Effector memory CD8-positive, alpha-beta T cell (primary cell): ENCODE data around the gene ZG16B.

Source experiments
- ATAC-seq: fragments of 150-1000 bp; cut with Tn5 transposase; replicated peaks from 2 replicates; pipeline ENCODE4 v1.10.0; 2021; ENCODE audit warnings: mild to moderate bottlenecking, moderate library complexity
- DNase-seq, 3 experiments: peaks; one replicate each; pipeline ENCODE4 v3.0.0; 2021
- H3K27ac Mint-ChIP-seq, 2 donors: one replicate each; pipeline ENCODE4 v1.8.0; 2022; ENCODE audit warnings: mild to moderate bottlenecking in 2 of 2, mixed read lengths in 2 of 2, moderate library complexity in 2 of 2
- H3K27me3 Mint-ChIP-seq, 2 donors: one replicate each; pipeline ENCODE4 v1.8.0; 2022; ENCODE audit warnings: mixed read lengths in 2 of 2
- H3K36me3 Mint-ChIP-seq: one replicate; pipeline ENCODE4 v1.8.0; 2022; ENCODE audit warnings: mild to moderate bottlenecking, moderate library complexity, mixed read lengths; ENCODE audit not compliant: insufficient read depth
- H3K4me1 Mint-ChIP-seq, 2 donors: one replicate each; pipeline ENCODE4 v1.8.0; 2022; ENCODE audit warnings: low read depth in 2 of 2, mixed read lengths in 2 of 2
- H3K4me3 Mint-ChIP-seq, 2 donors: one replicate each; pipeline ENCODE4 v1.8.0; 2022; ENCODE audit warnings: mild to moderate bottlenecking in 2 of 2, mixed read lengths in 2 of 2, moderate library complexity in 2 of 2
- H3K9me3 Mint-ChIP-seq, 2 donors: one replicate each; pipeline ENCODE4 v1.8.0; 2022; ENCODE audit warnings: mixed read lengths in 2 of 2

ZG16B gene

DNA sequence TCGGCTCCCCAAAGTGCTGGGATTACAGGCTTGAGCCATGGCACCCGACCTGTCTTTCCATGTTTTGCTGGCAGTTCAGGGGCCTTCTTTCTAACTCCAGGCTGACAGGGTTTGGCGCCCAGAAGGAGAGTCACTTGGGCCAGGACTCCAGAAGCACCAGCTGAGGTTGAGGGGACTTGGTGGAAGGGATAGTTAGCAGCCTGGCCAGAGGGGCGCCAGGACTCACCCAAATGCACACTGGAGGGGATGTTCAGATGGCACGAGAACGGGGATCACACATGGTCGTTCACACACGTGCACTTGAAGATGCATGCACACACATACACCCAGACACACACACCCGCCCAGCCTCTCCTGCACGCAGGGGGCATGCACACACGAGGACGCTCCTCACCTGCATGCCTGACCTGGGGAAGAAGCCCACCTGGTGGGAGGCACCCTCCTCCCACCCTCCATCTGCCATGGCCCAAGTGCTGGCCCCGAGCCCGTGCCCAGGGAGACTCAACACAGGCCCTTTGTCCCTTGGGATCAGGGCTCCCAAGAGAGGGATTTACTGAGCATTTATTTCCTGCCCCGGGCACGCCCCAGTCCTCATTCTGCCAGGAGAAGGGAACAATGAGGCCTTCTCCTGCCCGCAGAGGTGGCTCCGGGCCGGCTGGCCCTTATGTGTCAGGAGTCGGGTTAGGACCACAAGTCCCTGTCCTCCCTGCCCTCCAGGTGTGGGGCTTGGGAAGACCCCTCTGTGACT is 15.4 kb upstream of the ZG16B start:
- ATAC-seq (no peak), DNase-seq (no peak)
- no peaks in the 10 kb centered on the region for H3K36me3 Mint-ChIP-seq
- no peak overlapping the region for H3K4me3 Mint-ChIP-seq
- no peaks in the 10 kb centered on the region for H3K9me3 Mint-ChIP-seq
- H3K27ac Mint-ChIP-seq: peak overlapping the region in 1 of 2 donors; percentile 6
- H3K4me1 Mint-ChIP-seq: peaks cover 0 to 1% of the 10 kb centered on the region in 2 donors
- peaks cover 8 to 55% of the 10 kb centered on the region in 2 donors for H3K27me3 Mint-ChIP-seq

DNA sequence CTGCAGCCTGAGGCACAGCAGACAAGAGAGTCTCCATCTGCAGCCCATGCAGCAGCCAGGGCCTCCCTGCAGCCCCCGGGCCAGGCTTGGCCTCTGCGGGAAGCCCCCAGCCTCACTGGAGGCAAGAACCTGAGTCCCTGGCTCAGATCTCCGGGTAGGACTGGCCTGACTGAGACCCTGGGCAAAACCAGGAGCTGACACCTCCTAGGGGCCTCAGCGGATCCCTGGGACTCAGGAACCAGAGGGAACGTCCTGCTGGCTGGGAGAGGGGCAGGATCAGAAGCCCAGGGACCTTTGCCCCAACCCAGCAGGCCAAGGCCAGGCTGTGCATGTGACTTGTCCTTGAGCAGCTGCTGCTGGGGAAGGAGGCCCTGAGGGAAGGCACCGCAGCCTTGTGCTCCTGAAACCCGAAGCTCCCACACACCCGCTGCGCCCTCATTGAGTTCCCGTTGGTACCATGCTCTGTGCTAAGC is 14.8 kb upstream of the ZG16B start:
- ATAC-seq (no peak), DNase-seq (no peak)
- no peak overlapping the region for H3K4me3 Mint-ChIP-seq
- H3K27ac Mint-ChIP-seq: no peak overlapping the region
- peaks cover 8 to 50% of the 10 kb centered on the region in 2 donors for H3K27me3 Mint-ChIP-seq
- H3K36me3 Mint-ChIP-seq: no peaks in the 10 kb centered on the region
- no peaks in the 10 kb centered on the region for H3K9me3 Mint-ChIP-seq
- peaks cover 0 to 1% of the 10 kb centered on the region in 2 donors for H3K4me1 Mint-ChIP-seq

DNA sequence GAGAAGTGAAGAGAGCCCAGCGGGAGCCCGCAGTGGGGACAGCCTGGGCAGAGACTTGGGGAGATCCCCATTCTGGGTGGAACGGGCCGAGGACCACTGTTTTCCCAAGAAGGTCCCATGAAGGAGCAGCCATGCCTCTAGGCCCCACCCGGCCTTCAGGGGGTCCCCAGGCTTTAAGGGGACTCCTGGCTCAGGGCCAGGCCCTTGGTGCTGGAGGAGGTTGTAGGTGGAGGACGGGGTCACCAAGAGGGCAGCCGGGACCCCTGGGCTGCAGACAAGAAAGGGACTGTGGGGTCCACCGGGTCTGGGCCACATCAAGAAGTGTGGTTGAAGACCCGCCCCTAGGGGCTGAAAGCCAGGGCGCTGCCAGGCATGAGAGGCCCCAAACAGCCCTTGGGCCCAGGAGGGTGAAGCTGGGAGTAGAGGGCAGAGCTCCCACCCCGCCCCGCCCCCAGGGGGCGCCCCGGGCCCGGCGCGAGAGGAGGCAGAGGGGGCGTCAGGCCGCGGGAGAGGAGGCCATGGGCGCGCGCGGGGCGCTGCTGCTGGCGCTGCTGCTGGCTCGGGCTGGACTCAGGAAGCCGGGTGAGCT is 13.3 kb upstream of the ZG16B start, which contains the start of gene PRSS21:
Gene PRSS21 (plus strand): TSS at position 487 of the 589 bp plus-strand sequence. CDS start 32 bp downstream, at position 519.
- Mint-ChIP-seq H3K4me1 (peaks cover 0 to 1% of the 10 kb centered on the region in 2 donors), H3K27ac (no peak within 1 kb of the TSS), H3K27me3 (peaks cover 8 to 42% of the 10 kb centered on the region in 2 donors), H3K36me3 (no peaks in the 10 kb centered on the region), H3K4me3 (peak within 1 kb of the TSS in 1 of 2 donors; percentile 65), H3K9me3 (no peaks in the 10 kb centered on the region)
- peak in 1 of 3 experiments; percentile 38 for DNase-seq
- ATAC-seq: peak; percentile 61

DNA sequence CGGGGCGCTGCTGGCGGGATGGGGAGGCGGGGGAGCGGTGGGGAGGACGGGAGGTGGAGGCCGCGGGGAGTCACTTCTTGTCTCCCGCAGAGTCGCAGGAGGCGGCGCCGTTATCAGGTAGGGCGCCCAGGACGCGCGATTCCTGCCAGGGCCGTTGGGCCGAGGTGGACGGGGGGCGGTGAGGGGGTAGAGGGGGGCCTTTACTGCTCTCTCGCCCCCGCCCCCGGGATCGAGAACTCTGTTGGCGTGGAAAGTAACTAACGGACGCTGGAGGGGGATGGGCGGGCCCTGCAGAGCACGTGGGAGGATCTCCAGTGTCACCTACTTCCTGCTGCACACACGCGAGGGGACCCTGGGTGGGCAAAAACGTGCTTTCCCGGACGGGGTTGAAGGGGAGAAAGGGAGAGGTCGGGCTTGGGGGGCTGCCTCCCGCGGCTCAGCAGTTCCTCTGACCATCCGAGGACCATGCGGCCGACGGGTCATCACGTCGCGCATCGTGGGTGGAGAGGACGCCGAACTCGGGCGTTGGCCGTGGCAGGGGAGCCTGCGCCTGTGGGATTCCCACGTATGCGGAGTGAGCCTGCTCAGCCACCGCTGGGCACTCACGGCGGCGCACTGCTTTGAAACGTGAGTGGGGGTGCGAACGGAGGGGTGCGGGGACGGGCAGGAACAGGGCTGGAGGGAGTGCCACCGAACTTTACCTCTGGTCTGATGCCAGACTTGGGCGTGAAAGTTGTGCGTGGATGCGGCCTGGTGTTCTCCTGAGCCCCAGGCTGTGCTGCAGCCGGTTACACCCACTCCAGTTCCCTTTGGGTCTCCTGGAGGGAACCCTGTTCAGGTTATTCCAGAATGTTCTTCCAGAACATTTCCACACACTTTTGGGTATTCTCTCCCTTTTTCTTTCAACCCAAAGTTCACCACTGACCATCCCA is 12.5 kb upstream of the ZG16B start:
- ATAC-seq (no peak), DNase-seq (no peak)
- Mint-ChIP-seq H3K27me3 (peaks cover 1 to 36% of the 10 kb centered on the region in 2 donors), H3K4me3 (peak overlapping the region in 1 of 2 donors; percentile 65), H3K4me1 (peaks cover 0 to 1% of the 10 kb centered on the region in 2 donors), H3K9me3 (no peaks in the 10 kb centered on the region), H3K27ac (no peak overlapping the region), H3K36me3 (no peaks in the 10 kb centered on the region)

DNA sequence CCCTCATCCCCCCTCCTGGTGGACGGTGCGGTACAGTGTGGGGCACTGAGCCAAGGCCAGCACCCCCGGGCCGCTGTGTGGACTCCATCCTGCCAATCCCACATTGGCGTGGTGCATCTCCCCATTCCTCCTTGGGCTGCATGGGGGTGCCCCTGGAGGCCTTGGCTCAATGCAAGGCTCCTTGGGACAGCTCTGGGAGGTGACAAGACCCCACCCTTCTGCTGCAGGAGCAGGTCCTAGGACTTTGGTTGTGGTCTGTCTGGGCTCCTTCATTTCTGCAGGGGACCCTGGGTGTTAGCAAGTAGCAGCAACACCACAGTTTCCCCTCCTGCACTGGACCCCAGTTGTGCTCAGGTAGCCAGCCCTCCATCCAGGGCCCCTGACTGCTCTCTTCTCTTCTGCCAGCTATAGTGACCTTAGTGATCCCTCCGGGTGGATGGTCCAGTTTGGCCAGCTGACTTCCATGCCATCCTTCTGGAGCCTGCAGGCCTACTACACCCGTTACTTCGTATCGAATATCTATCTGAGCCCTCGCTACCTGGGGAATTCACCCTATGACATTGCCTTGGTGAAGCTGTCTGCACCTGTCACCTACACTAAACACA is 11.7 kb upstream of the ZG16B start:
- DNase-seq (no peak), ATAC-seq (no peak)
- Mint-ChIP-seq H3K27me3 (peaks cover 0 to 34% of the 10 kb centered on the region in 2 donors), H3K36me3 (no peaks in the 10 kb centered on the region), H3K9me3 (no peaks in the 10 kb centered on the region), H3K4me3 (peak overlapping the region; percentile 12 to 18), H3K4me1 (peaks cover 0 to 1% of the 10 kb centered on the region in 2 donors), H3K27ac (no peak overlapping the region)

DNA sequence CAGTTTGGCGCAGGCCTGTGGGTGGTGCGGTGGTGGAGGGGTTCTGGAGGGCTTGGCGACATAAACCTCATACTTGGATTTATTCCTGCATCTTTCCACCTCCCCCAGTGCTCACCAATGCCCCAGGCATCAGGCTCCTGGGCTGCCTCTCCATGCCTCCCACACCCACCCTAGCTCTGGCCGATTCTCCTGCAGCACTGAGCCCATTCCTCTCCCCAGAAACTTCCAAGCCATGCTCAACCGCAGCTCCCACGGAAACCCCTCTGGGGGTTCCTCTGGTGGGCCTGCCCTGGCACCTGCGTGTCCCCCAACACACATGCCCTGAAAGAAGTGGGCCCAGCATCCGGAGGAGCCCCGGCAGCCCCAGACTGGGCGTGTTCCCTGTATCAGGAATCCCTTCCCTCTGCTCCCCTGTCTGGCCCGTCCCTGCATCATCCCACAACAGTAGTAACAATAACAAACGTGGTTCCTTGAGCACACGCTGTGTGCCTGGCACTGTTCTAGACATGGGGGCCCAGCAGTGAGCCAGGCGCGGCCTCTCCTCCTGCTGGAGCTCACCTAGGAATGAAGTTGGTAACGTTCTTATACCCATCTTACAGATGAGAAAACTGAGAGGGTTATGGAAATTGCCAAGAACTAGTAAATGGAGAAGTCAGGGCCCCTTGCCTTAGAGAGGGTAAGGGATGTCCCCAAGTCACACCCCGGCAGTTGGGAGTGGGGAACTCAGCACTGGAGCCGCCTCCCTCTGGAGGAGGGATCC is 10.7 kb upstream of the ZG16B start:
- DNase-seq (no peak), ATAC-seq (no peak)
- H3K27me3 Mint-ChIP-seq: peaks cover 0 to 31% of the 10 kb centered on the region in 2 donors
- H3K4me1 Mint-ChIP-seq: peaks cover 0 to 1% of the 10 kb centered on the region in 2 donors
- no peak overlapping the region for H3K4me3 Mint-ChIP-seq
- H3K9me3 Mint-ChIP-seq: no peaks in the 10 kb centered on the region
- no peaks in the 10 kb centered on the region for H3K36me3 Mint-ChIP-seq
- H3K27ac Mint-ChIP-seq: no peak overlapping the region

DNA sequence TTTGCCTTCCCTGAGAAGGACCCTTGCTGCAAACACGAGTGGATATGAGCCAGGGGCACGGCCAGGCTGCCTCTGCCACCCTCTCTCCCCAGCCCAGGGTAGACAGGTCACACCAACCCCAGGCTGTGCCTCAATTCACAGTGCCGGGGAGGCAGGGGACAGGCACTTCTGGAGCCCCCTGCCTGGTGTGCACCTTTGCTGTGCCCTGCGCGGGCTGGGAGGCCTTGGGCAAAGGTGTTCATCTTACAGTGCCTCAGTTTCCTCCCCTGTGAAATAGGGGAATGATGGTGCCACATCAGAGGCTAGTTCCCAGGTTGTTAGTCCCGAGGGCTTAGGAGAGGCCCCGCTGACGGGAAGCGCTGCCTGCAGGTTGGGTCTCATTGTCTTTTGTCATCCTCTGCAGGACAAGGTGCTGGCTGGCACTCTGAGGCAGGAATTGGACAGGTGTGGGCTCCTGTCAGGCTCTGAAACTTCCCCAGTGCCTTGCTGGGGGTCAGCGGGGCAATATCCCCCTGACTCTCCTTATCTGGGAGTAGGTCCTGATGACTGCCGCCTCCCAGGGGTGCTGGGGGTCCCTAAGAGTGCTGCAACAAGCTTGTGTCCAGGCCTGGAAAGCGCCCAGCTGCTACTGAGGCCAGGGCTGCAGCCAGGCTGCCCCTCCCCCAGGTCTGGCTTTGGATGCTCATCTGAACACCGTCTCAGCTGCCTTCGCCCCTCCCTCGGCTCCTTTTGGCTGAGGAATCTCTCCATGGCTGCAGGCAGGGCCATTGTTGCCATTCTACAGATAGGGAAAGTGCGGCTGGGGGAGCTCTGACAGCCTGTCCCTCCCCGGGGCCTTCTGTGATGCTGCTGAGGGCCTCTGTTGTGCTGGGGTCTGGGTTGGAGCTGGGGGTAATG is 9.9 kb upstream of the ZG16B start:
- H3K27me3 Mint-ChIP-seq: peaks cover 5 to 32% of the 10 kb centered on the region in 2 donors
- no peak overlapping the region for H3K4me3 Mint-ChIP-seq
- H3K4me1 Mint-ChIP-seq: peaks cover 0 to 1% of the 10 kb centered on the region in 2 donors
- no peak for ATAC-seq
- H3K36me3 Mint-ChIP-seq: no peaks in the 10 kb centered on the region
- no peaks in the 10 kb centered on the region for H3K9me3 Mint-ChIP-seq
- DNase-seq: no peak
- H3K27ac Mint-ChIP-seq: no peak overlapping the region

DNA sequence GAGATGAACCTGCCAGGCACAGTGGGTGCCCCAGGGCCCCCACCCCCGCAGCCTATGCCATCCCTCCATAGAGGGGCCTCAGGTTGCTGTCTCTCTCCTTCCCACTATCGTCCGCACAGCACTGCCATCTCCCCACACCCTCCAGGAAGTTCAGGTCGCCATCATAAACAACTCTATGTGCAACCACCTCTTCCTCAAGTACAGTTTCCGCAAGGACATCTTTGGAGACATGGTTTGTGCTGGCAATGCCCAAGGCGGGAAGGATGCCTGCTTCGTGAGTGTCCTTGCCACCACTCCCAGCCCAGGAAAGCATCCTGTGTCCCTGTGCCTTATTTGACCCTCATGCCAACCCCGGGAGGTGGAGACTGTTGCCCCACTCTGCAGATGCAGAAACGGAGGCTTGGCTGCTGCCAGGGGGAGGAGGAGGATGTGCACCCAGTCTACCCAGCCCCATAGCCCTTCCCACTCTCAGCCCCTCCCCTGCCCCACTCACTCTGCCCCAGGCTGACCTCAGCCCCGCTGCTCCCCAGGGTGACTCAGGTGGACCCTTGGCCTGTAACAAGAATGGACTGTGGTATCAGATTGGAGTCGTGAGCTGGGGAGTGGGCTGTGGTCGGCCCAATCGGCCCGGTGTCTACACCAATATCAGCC is 9.1 kb upstream of the ZG16B start:
- ATAC-seq (no peak), DNase-seq (no peak)
- Mint-ChIP-seq H3K4me3 (no peak overlapping the region), H3K27ac (peak overlapping the region in 1 of 2 donors; percentile 57), H3K27me3 (peaks cover 5 to 40% of the 10 kb centered on the region in 2 donors), H3K4me1 (peaks cover 0 to 1% of the 10 kb centered on the region in 2 donors), H3K36me3 (no peaks in the 10 kb centered on the region), H3K9me3 (no peaks in the 10 kb centered on the region)

DNA sequence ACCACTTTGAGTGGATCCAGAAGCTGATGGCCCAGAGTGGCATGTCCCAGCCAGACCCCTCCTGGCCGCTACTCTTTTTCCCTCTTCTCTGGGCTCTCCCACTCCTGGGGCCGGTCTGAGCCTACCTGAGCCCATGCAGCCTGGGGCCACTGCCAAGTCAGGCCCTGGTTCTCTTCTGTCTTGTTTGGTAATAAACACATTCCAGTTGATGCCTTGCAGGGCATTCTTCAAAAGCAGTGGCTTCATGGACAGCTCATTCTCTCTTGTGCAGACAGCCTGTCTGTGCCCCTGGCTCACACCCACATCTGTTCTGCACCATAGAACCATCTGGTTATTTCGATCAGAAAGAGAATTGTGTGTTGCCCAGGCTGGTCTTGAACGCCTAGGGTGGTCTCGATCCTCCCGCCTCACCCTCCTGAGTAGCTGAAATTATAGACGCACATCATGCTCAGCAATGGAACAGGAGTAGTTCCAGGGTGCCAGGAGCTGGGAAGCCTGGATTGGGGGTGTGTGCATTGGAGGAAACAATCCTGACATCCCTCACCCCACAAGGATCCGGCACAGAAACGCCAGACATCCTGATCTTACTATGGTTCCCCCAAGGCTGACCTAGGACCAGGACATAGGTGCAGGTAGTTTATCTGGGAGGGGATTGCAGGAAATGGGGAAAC is 8.5 kb upstream of the ZG16B start:
- no peak for DNase-seq
- Mint-ChIP-seq H3K9me3 (no peaks in the 10 kb centered on the region), H3K4me1 (peaks cover 0 to 1% of the 10 kb centered on the region in 2 donors), H3K27ac (peak overlapping the region; percentile 41 to 57), H3K27me3 (peaks cover 5 to 43% of the 10 kb centered on the region in 2 donors), H3K4me3 (no peak overlapping the region), H3K36me3 (no peaks in the 10 kb centered on the region)
- no peak for ATAC-seq

DNA sequence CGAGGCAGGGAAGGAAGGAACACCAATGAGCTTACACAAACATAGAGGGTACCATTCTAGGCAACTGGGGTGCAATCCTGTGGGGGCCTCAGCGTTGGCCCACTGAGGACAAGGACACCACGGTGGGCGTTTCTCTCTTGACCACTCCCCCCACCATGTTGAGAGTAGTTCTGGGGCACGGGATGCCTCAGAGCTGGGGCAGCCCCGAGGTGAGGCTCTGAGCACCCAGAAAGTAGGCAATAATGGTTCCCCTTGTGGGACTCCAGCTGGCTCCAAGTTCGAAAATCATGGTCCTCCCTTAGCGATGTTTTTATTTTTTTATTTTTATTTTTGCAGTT is 8.0 kb upstream of the ZG16B start:
- ATAC-seq: no peak
- Mint-ChIP-seq H3K4me3 (no peak overlapping the region), H3K36me3 (no peaks in the 10 kb centered on the region), H3K9me3 (no peaks in the 10 kb centered on the region), H3K27ac (peak overlapping the region in 1 of 2 donors; percentile 41), H3K4me1 (peaks cover 0 to 1% of the 10 kb centered on the region in 2 donors), H3K27me3 (peaks cover 5 to 43% of the 10 kb centered on the region in 2 donors)
- DNase-seq: no peak

DNA sequence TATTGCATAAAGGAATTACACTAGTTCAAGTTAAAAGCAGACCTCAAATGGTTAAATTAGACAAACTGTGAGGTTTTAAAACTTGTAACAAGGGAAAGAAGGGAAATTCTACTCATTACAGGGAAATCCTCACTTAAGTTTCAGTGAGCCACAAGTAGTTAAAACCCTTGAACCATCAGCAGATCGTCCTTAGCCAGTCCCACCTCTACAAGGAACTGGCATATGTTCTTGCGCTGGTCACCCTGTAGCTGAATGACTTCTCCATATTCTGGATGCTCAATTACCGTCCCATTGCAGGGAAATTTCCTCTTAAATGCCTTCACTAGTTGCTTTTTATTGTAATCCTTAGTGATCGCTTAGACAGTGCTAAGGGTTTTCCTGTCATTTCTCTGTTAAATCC is 7.6 kb upstream of the ZG16B start:
- Mint-ChIP-seq H3K27me3 (peaks cover 5 to 43% of the 10 kb centered on the region in 2 donors), H3K4me1 (peaks cover 0 to under 1% of the 10 kb centered on the region in 2 donors), H3K36me3 (peaks cover under 1% of the 10 kb centered on the region), H3K4me3 (no peak overlapping the region), H3K27ac (no peak overlapping the region), H3K9me3 (no peaks in the 10 kb centered on the region)
- ATAC-seq (no peak), DNase-seq (no peak)
